Neural cell (in vitro differentiated cells): ENCODE data around the gene ASL. TPM values are rescaled to one million over a fixed set of nuclear protein-coding genes. Genes with fewer than 3 reads are reported as not detected.

ENCODE experiments used
- H2AFZ ChIP-seq: fragments of 200-600, 300-800 bp; sonication (generic), shearing (Covaris generic); 2 replicates; pipeline ENCODE4 v1.6.0; 2014; ENCODE audit warnings: low read depth, mild to moderate bottlenecking, antibody characterized with exemption, low read length, moderate library complexity
- H3F3A ChIP-seq: fragments of 200-600 bp; shearing (Covaris generic); 2 replicates; pipeline ENCODE4 v1.6.1; 2016; ENCODE audit warnings: mild to moderate bottlenecking, moderate library complexity, mixed read lengths, antibody characterized with exemption, low read length; ENCODE audit not compliant: insufficient read depth, poor library complexity, severe bottlenecking
- H3K27ac ChIP-seq: fragments of 200-600, 300-800 bp; sonication (generic), shearing (Covaris generic); 2 replicates; pipeline ENCODE4 v1.5.1; 2014; ENCODE audit warnings: mild to moderate bottlenecking, low read length, moderate library complexity
- H3K27me3 ChIP-seq: fragments of 300-800, 200-600 bp; sonication (generic), shearing (Covaris generic); 2 replicates; pipeline ENCODE4 v1.6.0; 2014; ENCODE audit warnings: mild to moderate bottlenecking, low read depth, low read length, moderate library complexity; ENCODE audit not compliant: insufficient read depth
- H3K36me3 ChIP-seq: fragments of 300-800, 200-600 bp; sonication (generic), shearing (Covaris generic); 2 replicates; pipeline ENCODE4 v1.5.1; 2014; ENCODE audit warnings: mild to moderate bottlenecking, antibody characterized with exemption, low read length, moderate library complexity; ENCODE audit not compliant: insufficient read depth
- H3K4me2 ChIP-seq: fragments of 300-800, 200-600 bp; sonication (generic), shearing (Covaris generic); 2 replicates; pipeline ENCODE4 v1.6.0; 2014; ENCODE audit warnings: mild to moderate bottlenecking, low read length
- H3K4me3 ChIP-seq: fragments of 300-800, 200-600 bp; sonication (generic), shearing (Covaris generic); 2 replicates; pipeline ENCODE4 v1.5.1; 2014; ENCODE audit warnings: mild to moderate bottlenecking, low read length, moderate library complexity
- H3K79me2 ChIP-seq: fragments of 200-600 bp; shearing (Covaris generic); replicated peaks from 2 replicates; pipeline ENCODE4 v1.6.0; 2014; ENCODE audit warnings: mild to moderate bottlenecking, low read length, moderate library complexity; ENCODE audit not compliant: insufficient read depth
- H3K9ac ChIP-seq: fragments of 300-800, 200-600 bp; sonication (generic), shearing (Covaris generic); 2 replicates; pipeline ENCODE4 v1.6.1; 2016; ENCODE audit warnings: mild to moderate bottlenecking, low read length, mixed read lengths
- H3K9me2 ChIP-seq: fragments of 200-600 bp; shearing (Covaris generic); 2 replicates; pipeline ENCODE4 v1.6.1; 2016; ENCODE audit warnings: mild to moderate bottlenecking, low read length, mixed read lengths; ENCODE audit not compliant: insufficient read depth
- H3K9me3 ChIP-seq: fragments of 200-600, 300-800 bp; sonication (generic), shearing (Covaris generic); 2 replicates; pipeline ENCODE4 v1.6.1; 2016; ENCODE audit warnings: mild to moderate bottlenecking, mixed run types, low read length, moderate library complexity, mixed read lengths
- H4K20me1 ChIP-seq: fragments of 200-600 bp; shearing (Covaris generic); 2 replicates; pipeline ENCODE4 v1.6.1; 2016; ENCODE audit warnings: mild to moderate bottlenecking, mixed run types; ENCODE audit not compliant: insufficient read depth
- CTCF ChIP-seq: fragments of 450-650 bp; IDR thresholded peaks from 2 replicates; pipeline ENCODE4 v1.5.1; 2014; ENCODE audit warnings: antibody characterized with exemption, mild to moderate bottlenecking, moderate library complexity; ENCODE audit not compliant: poor library complexity, severe bottlenecking
- EP300 ChIP-seq: fragments of 450-650 bp; conservative IDR thresholded peaks from 2 replicates; pipeline ENCODE4 v1.6.1; 2014; ENCODE audit warnings: antibody characterized with exemption, mild to moderate bottlenecking, moderate library complexity; ENCODE audit not compliant: poor library complexity, severe bottlenecking
- EZH2 ChIP-seq: fragments of 200-600, 300-800 bp; shearing (Covaris generic), sonication (generic); IDR thresholded peaks from 2 replicates; pipeline ENCODE4 v1.6.1; 2014; ENCODE audit warnings: antibody characterized with exemption, low read length, borderline replicate concordance, mild to moderate bottlenecking; ENCODE audit not compliant: insufficient read depth, poor library complexity, severe bottlenecking
- MXI1 ChIP-seq: fragments of 450-650 bp; conservative IDR thresholded peaks from 2 replicates; pipeline ENCODE4 v1.6.1; 2014; ENCODE audit warnings: antibody characterized with exemption, mild to moderate bottlenecking; ENCODE audit not compliant: poor library complexity, severe bottlenecking
- POLR2AphosphoS5 ChIP-seq: IDR thresholded peaks from 2 replicates; pipeline ENCODE4 v1.6.1; 2012
- RAD21 ChIP-seq: fragments of 450-650 bp; conservative IDR thresholded peaks from 2 replicates; pipeline ENCODE4 v1.6.1; 2014; ENCODE audit warnings: antibody characterized with exemption, mild to moderate bottlenecking, moderate library complexity
- REST ChIP-seq: IDR thresholded peaks from 2 replicates; pipeline ENCODE4 v1.6.1; 2012; ENCODE audit warnings: borderline replicate concordance
- SMC3 ChIP-seq: fragments of 450-650 bp; conservative IDR thresholded peaks from 2 replicates; pipeline ENCODE4 v1.6.1; 2014; ENCODE audit warnings: antibody characterized with exemption, mild to moderate bottlenecking, moderate library complexity; ENCODE audit not compliant: poor library complexity
- TAF1 ChIP-seq: IDR thresholded peaks from 2 replicates; pipeline ENCODE4 v1.6.1; 2012; ENCODE audit warnings: low read depth
- polyA plus RNA-seq: library from polyadenylated mRNA; depleted of rRNA; stranded (reverse); fragments of >200 nt; gene quantifications from 2 replicates; pipeline ENCODE4 v1.2.3, GENCODE V29; 2014

Gene ASL
- polyA plus RNA-seq, 1 donor from 2014 or later, result 20.9 TPM

GRCh38 chr7:66099551-66100407 lies 24.2 kb downstream of the ASL start:
- peak overlapping the region; percentile 93 for H2AFZ ChIP-seq
- no peaks in the 10 kb centered on the region for H3F3A ChIP-seq
- H4K20me1 ChIP-seq, result no peaks in the 10 kb centered on the region
- peak overlapping the region; percentile 75 for H3K9ac ChIP-seq
- H3K36me3 ChIP-seq, result no peaks in the 10 kb centered on the region
- no peaks in the 10 kb centered on the region for H3K79me2 ChIP-seq
- no peak overlapping the region for H3K4me2 ChIP-seq
- peak overlapping the region; percentile 87 for H3K27ac ChIP-seq
- no peaks in the 10 kb centered on the region for H3K9me2 ChIP-seq
- TF ChIP-seq SMC3, result peak; percentile 17
- no peak for TF ChIP-seq REST
- TF ChIP-seq TAF1, result peak; percentile 31
- no peak for TF ChIP-seq CTCF
- TF ChIP-seq EZH2, result no peak
- TF ChIP-seq POLR2AphosphoS5, result peak; percentile 73
- TF ChIP-seq EP300, result peak; percentile 19
- peak; percentile 19 for TF ChIP-seq MXI1
- TF ChIP-seq RAD21, result peak; percentile 39
- no peaks in the 10 kb centered on the region for H3K9me3 ChIP-seq
- H3K4me3 ChIP-seq, result peak overlapping the region; percentile 59
- no peaks in the 10 kb centered on the region for H3K27me3 ChIP-seq

- no peaks in the 10 kb centered on the region for H3K27me3 ChIP-seq
- peak overlapping the region; percentile 93 for H2AFZ ChIP-seq
- peak overlapping the region; percentile 87 for H3K27ac ChIP-seq
- no peaks in the 10 kb centered on the region for H3K79me2 ChIP-seq
- H3K4me3 ChIP-seq, result peak overlapping the region; percentile 59
- H3K36me3 ChIP-seq, result no peaks in the 10 kb centered on the region
- no peaks in the 10 kb centered on the region for H4K20me1 ChIP-seq
- H3K9ac ChIP-seq, result peak overlapping the region; percentile 75
- no peaks in the 10 kb centered on the region for H3F3A ChIP-seq
- TF ChIP-seq EZH2, result no peak
- TF ChIP-seq EP300, result no peak
- TF ChIP-seq SMC3, result no peak
- TF ChIP-seq POLR2AphosphoS5, result no peak
- no peak for TF ChIP-seq TAF1
- TF ChIP-seq RAD21, result no peak
- TF ChIP-seq CTCF, result no peak
- no peak for TF ChIP-seq REST
- no peak for TF ChIP-seq MXI1
- H3K9me2 ChIP-seq, result no peaks in the 10 kb centered on the region
- H3K4me2 ChIP-seq, result no peak overlapping the region
- no peaks in the 10 kb centered on the region for H3K9me3 ChIP-seq
Observed at GRCh38 chr7:66100408-66101050, 24.9 kb downstream of the ASL start.
